ENCODE measurements around the gene FAM118A. TPM values are rescaled to one million over a fixed set of nuclear protein-coding genes. Genes with fewer than 3 reads are reported as not detected.

FAM118A gene
- total and polyA plus RNA-seq, 9 of the 15 experiments (the other 6 are each of a cell fraction or from before 2014, with no cell fraction given) = 17.0 to 223 (median 59.4) TPM

DNA sequence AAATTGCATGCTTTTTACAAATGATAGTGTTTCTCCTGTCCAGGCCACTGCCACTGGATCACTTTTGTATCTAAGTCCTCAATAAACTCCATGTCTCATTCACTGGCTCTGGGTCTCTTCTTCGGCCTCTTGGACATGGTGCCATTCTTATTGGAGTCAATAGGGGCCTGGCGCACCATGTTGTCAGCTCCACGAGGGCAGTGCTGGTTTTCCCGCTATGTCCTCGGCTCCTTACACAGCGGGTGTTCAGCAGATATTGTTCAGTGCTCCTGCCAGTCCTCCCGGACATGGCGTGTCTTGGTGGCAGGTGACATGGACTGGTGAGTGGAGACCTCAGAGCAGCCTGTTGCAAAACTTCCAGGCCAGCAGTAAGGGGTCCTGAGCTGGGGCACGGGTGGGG, 3.6 kb upstream of the FAM118A start:
- Histone ChIP-seq H3K9me1 (ENCODE audit: control insufficient read depth, insufficient read depth, low read length) (no peaks in the 10 kb centered on the region), H3K9me3 (replicated peaks; ENCODE audit: control insufficient read depth, insufficient read depth, low read depth, low read length) (no peaks in the 10 kb centered on the region), H3K4me1 (replicated peaks in 1 of 2; ENCODE audit: control insufficient read depth in 2 of 2, insufficient read depth in 2 of 2, low read length in 2 of 2) (peaks cover 9 to 21% of the 10 kb centered on the region in 2 experiments; a peak in 4 of 5 replicates), H3K36me3 (ENCODE audit: control insufficient read depth, insufficient read depth, low read length) (no peaks in the 10 kb centered on the region), H3K4me2 (ENCODE audit: insufficient read depth, low read length) (no peak overlapping the region), H3K4me3 (no peak overlapping the region), H3K27ac (ENCODE audit: extremely low read depth, low read depth, low read length) (no peak overlapping the region), H2AFZ (ENCODE audit: low read depth, low read length) (peak overlapping the region; percentile 58; the same call in 1 of the 2 replicates), H3K27me3 (ENCODE audit: control insufficient read depth in 2 of 2, insufficient read depth in 2 of 2, low read length in 2 of 2) (no peaks in the 10 kb centered on the region), H4K20me1 (replicated peaks; ENCODE audit: control insufficient read depth, insufficient read depth, low read length) (no peaks in the 10 kb centered on the region), H3K79me2 (ENCODE audit: control insufficient read depth, insufficient read depth, low read length) (peaks cover 13% of the 10 kb centered on the region), H3K9ac (ENCODE audit: insufficient read depth in 1 of 2, low read depth in 2 of 2, low read length in 2 of 2) (no peak overlapping the region)
- intact Hi-C loops (cut with micrococcal nuclease) = no loop called here
- no peak for FAIRE-seq
- no TSS peak for BruUV-seq (replicated peaks)
- in situ Hi-C loops (cut with MboI) = no loop called here
- 73% methylated on average over 6 of the region's 9 CpGs for WGBS (ENCODE audit: insufficient coverage, low coverage, missing lambda C conversion rate)
- no peak for DNase-seq (ENCODE audit: extremely low read depth in 1 of 4, low spot score in 3 of 4)
- CTCF ChIA-PET (ENCODE audit: low intra/inter-chr PET ratio) = no interaction called here
- POLR2A ChIA-PET = interaction anchor here (0.7 to 1.0 kb wide), 2 partner anchors 11 to 40 kb away, joined by 3 to 4 read pairs; no protein-coding TSS in a partner anchor
- ATAC-seq = no peak
- TF ChIP-seq, protein P1, sequence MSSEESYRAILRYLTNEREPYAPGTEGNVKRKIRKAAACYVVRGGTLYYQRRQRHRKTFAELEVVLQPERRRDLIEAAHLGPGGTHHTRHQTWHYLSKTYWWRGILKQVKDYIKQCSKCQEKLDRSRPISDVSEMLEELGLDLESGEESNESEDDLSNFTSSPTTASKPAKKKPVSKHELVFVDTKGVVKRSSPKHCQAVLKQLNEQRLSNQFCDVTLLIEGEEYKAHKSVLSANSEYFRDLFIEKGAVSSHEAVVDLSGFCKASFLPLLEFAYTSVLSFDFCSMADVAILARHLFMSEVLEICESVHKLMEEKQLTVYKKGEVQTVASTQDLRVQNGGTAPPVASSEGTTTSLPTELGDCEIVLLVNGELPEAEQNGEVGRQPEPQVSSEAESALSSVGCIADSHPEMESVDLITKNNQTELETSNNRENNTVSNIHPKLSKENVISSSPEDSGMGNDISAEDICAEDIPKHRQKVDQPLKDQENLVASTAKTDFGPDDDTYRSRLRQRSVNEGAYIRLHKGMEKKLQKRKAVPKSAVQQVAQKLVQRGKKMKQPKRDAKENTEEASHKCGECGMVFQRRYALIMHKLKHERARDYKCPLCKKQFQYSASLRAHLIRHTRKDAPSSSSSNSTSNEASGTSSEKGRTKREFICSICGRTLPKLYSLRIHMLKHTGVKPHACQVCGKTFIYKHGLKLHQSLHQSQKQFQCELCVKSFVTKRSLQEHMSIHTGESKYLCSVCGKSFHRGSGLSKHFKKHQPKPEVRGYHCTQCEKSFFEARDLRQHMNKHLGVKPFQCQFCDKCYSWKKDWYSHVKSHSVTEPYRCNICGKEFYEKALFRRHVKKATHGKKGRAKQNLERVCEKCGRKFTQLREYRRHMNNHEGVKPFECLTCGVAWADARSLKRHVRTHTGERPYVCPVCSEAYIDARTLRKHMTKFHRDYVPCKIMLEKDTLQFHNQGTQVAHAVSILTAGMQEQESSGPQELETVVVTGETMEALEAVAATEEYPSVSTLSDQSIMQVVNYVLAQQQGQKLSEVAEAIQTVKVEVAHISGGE (CRISPR knock-in tag; IDR thresholded peaks at IDR 0.05) = no peak
- TF ChIP-seq FOXK2 (conservative IDR thresholded peaks at IDR 0.05 in 1 of 2, IDR thresholded peaks at IDR 0.05 in 1 of 2; ENCODE audit: low read depth in 2 of 2) (no peak), ASH1L (IDR thresholded peaks at IDR 0.05; ENCODE audit: borderline replicate concordance, low read depth, partially characterized antibody) (no peak), HDAC1 (IDR thresholded peaks at IDR 0.05) (no peak), ZNF318 (IDR thresholded peaks at IDR 0.05; ENCODE audit: borderline replicate concordance in 1 of 2, low read depth in 1 of 2) (no peak), PURB (CRISPR knock-in tag; IDR thresholded peaks at IDR 0.05; ENCODE audit: low read depth) (no peak), HMG20B (CRISPR knock-in tag; IDR thresholded peaks at IDR 0.05) (no peak), RBM17 (IDR thresholded peaks at IDR 0.05; ENCODE audit: borderline replicate concordance, low read depth, low read length) (no peak), EHMT2 (IDR thresholded peaks at IDR 0.05) (no peak), CAMTA2 (CRISPR knock-in tag; conservative IDR thresholded peaks at IDR 0.05) (no peak)

All from K562 (cell line).